Measurements from ENCODE around the gene HIPK4. TPM values are rescaled to one million over a fixed set of nuclear protein-coding genes. Genes with fewer than 3 reads are reported as not detected.

Gene HIPK4
- total and polyA plus RNA-seq, 2 experiments from 2014 or later = 0.21 to 0.52 TPM

GRCh38 chr19:40392894-40393517 is 3.0 kb upstream of the HIPK4 start (continued):
- no peak for TF ChIP-seq ZNF462 (CRISPR knock-in tag; IDR thresholded peaks at IDR 0.05)

- ATAC-seq = no peak
- Histone ChIP-seq H3K4me3 (no peak overlapping the region), H3K36me3 (ENCODE audit: insufficient read depth) (no peaks in the 10 kb centered on the region), H4K20me1 (replicated peaks; ENCODE audit: insufficient read depth) (no peaks in the 10 kb centered on the region), H3F3A (replicated peaks; ENCODE audit: low read depth) (no peaks in the 10 kb centered on the region), H3K27ac (ENCODE audit: low read depth) (no peak overlapping the region), H3K4me1 (ENCODE audit: insufficient read depth) (no peaks in the 10 kb centered on the region; the same call in 1 of the 2 replicates), H3K9me2 (ENCODE audit: insufficient read depth) (no peaks in the 10 kb centered on the region), H3K27me3 (ENCODE audit: insufficient read depth) (no peaks in the 10 kb centered on the region), H2AFZ (no peak overlapping the region), H3K4me2 (no peak overlapping the region), H3K79me2 (replicated peaks; ENCODE audit: insufficient read depth) (no peaks in the 10 kb centered on the region)
- Mint-ChIP-seq H3K9me3 (no peaks in the 10 kb centered on the region; the same call in 2 of the 3 replicates), H3K27me3 (ENCODE audit: insufficient read depth, low read depth, poor library complexity) (peaks cover 15% of the 10 kb centered on the region), H3K4me1 (peaks cover 12% of the 10 kb centered on the region), H3K27ac (no peak overlapping the region), H3K4me3 (no peak overlapping the region), H3K36me3 (ENCODE audit: low read depth) (no peaks in the 10 kb centered on the region)
- DNase-seq (ENCODE audit: low spot score) = no peak
- TF ChIP-seq REST (IDR thresholded peaks at IDR 0.05; ENCODE audit: unreplicated experiment) (no peak), EZH2 (IDR thresholded peaks at IDR 0.05; ENCODE audit: low read depth, unreplicated experiment) (no peak), EZH2phosphoT487 (IDR thresholded peaks at IDR 0.05; ENCODE audit: unreplicated experiment) (no peak), CTCF (conservative IDR thresholded peaks at IDR 0.05; ENCODE audit: low read depth in 2 of 2) (no peak), JUNB (IDR thresholded peaks at IDR 0.05; ENCODE audit: unreplicated experiment) (no peak), ETS1 (IDR thresholded peaks at IDR 0.05) (no peak)
Measured at GRCh38 chr19:40392123-40392522, 2.1 kb upstream of the HIPK4 start.
